Measurements from ENCODE around the gene STX18. TPM values are rescaled to one million over a fixed set of nuclear protein-coding genes. Genes with fewer than 3 reads are reported as not detected.
"Not testable (repeated sequence)": the region's sequence is repeated elsewhere in the genome, so short reads cannot be mapped to it uniquely, and the experiment has no call there.

The STX18 gene
- total RNA-seq, 1 donor from 2014 or later = 24.0 TPM

GRCh38 chr4:4550161-4550560, 8.3 kb upstream of the STX18 start:
- not testable (repeated sequence) for H3K4me1 ChIP-seq (ENCODE audit: insufficient read depth, low read length); H3K4me3 ChIP-seq (ENCODE audit: insufficient read depth, low read depth, low read length); H3K79me2 ChIP-seq (ENCODE audit: insufficient read depth, low read length); H3K9ac ChIP-seq (ENCODE audit: low read length); H3K9me3 Mint-ChIP-seq (ENCODE audit: unreplicated experiment); H4K20me1 ChIP-seq (ENCODE audit: insufficient read depth, low read length); H3K4me3 Mint-ChIP-seq (ENCODE audit: unreplicated experiment); DNase-seq (ENCODE audit: low read depth); H3K27ac Mint-ChIP-seq (ENCODE audit: unreplicated experiment); H3K4me2 ChIP-seq (ENCODE audit: low read length); FAIRE-seq; H3K36me3 ChIP-seq (ENCODE audit: insufficient read depth, low read length); H3K4me1 Mint-ChIP-seq (ENCODE audit: low read depth, unreplicated experiment); H3K27me3 Mint-ChIP-seq (ENCODE audit: low read depth, unreplicated experiment); H2AFZ ChIP-seq (ENCODE audit: low read depth, low read length); H3K9me3 ChIP-seq (ENCODE audit: insufficient read depth, low read depth, low read length); H3K27ac ChIP-seq (ENCODE audit: low read depth, low read length); H3K27me3 ChIP-seq (ENCODE audit: insufficient read depth, low read length)
- H3K36me3 Mint-ChIP-seq (ENCODE audit: low read depth, unreplicated experiment) = peaks cover 21% of the 10 kb centered on the region

- Histone ChIP-seq H3K4me2 (ENCODE audit: low read length) (no peak overlapping the region), H3K36me3 (ENCODE audit: insufficient read depth, low read length) (no peaks in the 10 kb centered on the region), H4K20me1 (ENCODE audit: insufficient read depth, low read length) (no peaks in the 10 kb centered on the region), H3K79me2 (ENCODE audit: insufficient read depth, low read length) (no peaks in the 10 kb centered on the region), H3K27me3 (ENCODE audit: insufficient read depth, low read length) (no peaks in the 10 kb centered on the region), H3K27ac (ENCODE audit: low read depth, low read length) (no peak overlapping the region), H2AFZ (ENCODE audit: low read depth, low read length) (no peak overlapping the region), H3K4me3 (ENCODE audit: insufficient read depth, low read depth, low read length) (no peak overlapping the region), H3K4me1 (ENCODE audit: insufficient read depth, low read length) (no peaks in the 10 kb centered on the region), H3K9ac (ENCODE audit: low read length) (no peak overlapping the region), H3K9me3 (ENCODE audit: insufficient read depth, low read depth, low read length) (no peaks in the 10 kb centered on the region)
- peaks cover 22% of the 10 kb centered on the region for H3K36me3 Mint-ChIP-seq (ENCODE audit: low read depth, unreplicated experiment)
- FAIRE-seq = no peak
- no peak overlapping the region for H3K4me3 Mint-ChIP-seq (ENCODE audit: unreplicated experiment)
- H3K27ac Mint-ChIP-seq (ENCODE audit: unreplicated experiment) = no peak overlapping the region
- peaks cover 5% of the 10 kb centered on the region for H3K4me1 Mint-ChIP-seq (ENCODE audit: low read depth, unreplicated experiment)
- H3K27me3 Mint-ChIP-seq (ENCODE audit: low read depth, unreplicated experiment) = no peaks in the 10 kb centered on the region
- H3K9me3 Mint-ChIP-seq (ENCODE audit: unreplicated experiment) = no peaks in the 10 kb centered on the region
- DNase-seq (ENCODE audit: low read depth) = no peak
- TF ChIP-seq CTCF (IDR thresholded peaks at IDR 0.05; ENCODE audit: insufficient read depth, low read depth, low read length) = no peak
- TF ChIP-seq EZH2 (IDR thresholded peaks at IDR 0.05; ENCODE audit: insufficient read depth, low read length) = no peak
Observed at GRCh38 chr4:4549534-4549933, 7.7 kb upstream of the STX18 start.

DNA sequence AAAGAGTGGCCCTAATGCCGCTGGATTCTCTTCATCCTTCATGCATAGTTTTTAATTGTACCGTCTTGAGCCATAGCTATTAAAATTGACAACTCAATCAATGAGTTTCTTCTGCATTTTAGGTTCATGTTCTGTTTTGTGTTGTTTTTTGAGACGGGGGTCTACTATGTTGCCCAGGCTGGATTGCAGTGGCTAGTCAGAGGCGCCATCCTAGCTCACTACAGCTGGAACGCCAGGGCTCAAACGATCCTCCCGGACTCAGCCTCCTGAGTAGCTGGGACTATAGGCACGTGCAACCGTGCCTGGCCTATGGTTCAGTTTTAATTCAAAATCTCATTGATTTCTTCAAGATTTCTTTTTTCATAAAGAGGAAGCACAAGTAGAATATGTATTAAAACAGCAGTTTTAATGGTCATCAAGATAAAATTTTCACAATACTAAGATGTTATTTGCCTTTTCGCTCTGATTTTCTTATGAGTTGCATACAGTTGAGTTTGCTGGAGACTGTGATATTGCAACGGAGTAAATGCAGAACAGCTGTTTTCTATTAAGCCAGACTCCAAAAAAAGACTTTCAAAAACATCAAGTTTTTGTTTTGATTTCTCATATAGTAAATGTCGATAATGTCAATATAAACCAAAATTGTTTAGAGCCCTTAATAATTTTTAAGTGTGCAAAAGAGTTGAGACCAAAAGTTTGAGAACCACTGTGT, 1.1 kb upstream of the STX18 start:
- Mint-ChIP-seq H3K4me1 (ENCODE audit: low read depth, unreplicated experiment) (peaks cover 10% of the 10 kb centered on the region), H3K4me3 (ENCODE audit: unreplicated experiment) (peak overlapping the region; percentile 97), H3K27ac (ENCODE audit: unreplicated experiment) (no peak overlapping the region), H3K36me3 (ENCODE audit: low read depth, unreplicated experiment) (peaks cover 4% of the 10 kb centered on the region), H3K9me3 (ENCODE audit: unreplicated experiment) (no peaks in the 10 kb centered on the region), H3K27me3 (ENCODE audit: low read depth, unreplicated experiment) (no peaks in the 10 kb centered on the region)
- H3K4me1 ChIP-seq (ENCODE audit: insufficient read depth, low read length) = peaks cover 17% of the 10 kb centered on the region
- H3K4me2 ChIP-seq (ENCODE audit: low read length) = peak overlapping the region; percentile 88
- peak overlapping the region; percentile 100 for H2AFZ ChIP-seq (ENCODE audit: low read depth, low read length)
- H4K20me1 ChIP-seq (ENCODE audit: insufficient read depth, low read length) = peaks cover 29% of the 10 kb centered on the region
- FAIRE-seq (no peak), DNase-seq (ENCODE audit: low read depth) (no peak)
- no peaks in the 10 kb centered on the region for H3K27me3 ChIP-seq (ENCODE audit: insufficient read depth, low read length)
- peak overlapping the region; percentile 96 for H3K9ac ChIP-seq (ENCODE audit: low read length)
- peak overlapping the region; percentile 86 for H3K4me3 ChIP-seq (ENCODE audit: insufficient read depth, low read depth, low read length)
- H3K36me3 ChIP-seq (ENCODE audit: insufficient read depth, low read length) = no peaks in the 10 kb centered on the region
- H3K9me3 ChIP-seq (ENCODE audit: insufficient read depth, low read depth, low read length) = no peaks in the 10 kb centered on the region
- no peak for TF ChIP-seq EZH2 (IDR thresholded peaks at IDR 0.05; ENCODE audit: insufficient read depth, low read length)
- no peak for TF ChIP-seq CTCF (IDR thresholded peaks at IDR 0.05; ENCODE audit: insufficient read depth, low read depth, low read length)
- H3K27ac ChIP-seq (ENCODE audit: low read depth, low read length) = no peak overlapping the region
- H3K79me2 ChIP-seq (ENCODE audit: insufficient read depth, low read length) = peaks cover 39% of the 10 kb centered on the region

All from astrocyte (in vitro differentiated cells and primary cell).